GM21576 (cell line): Measurements from ENCODE around the gene C3orf38.
"Not testable (repeated sequence)": the region's sequence is repeated elsewhere in the genome, so short reads cannot be mapped to it uniquely, and the experiment has no call there.

ENCODE experiments used
- ATAC-seq: cut with Tn5 transposase; IDR thresholded peaks from one replicate; pipeline ENCODE4 v1.9.1; 2021; ENCODE audit warnings: mild to moderate bottlenecking, moderate library complexity; ENCODE audit not compliant: unreplicated experiment

The C3orf38 gene

DNA sequence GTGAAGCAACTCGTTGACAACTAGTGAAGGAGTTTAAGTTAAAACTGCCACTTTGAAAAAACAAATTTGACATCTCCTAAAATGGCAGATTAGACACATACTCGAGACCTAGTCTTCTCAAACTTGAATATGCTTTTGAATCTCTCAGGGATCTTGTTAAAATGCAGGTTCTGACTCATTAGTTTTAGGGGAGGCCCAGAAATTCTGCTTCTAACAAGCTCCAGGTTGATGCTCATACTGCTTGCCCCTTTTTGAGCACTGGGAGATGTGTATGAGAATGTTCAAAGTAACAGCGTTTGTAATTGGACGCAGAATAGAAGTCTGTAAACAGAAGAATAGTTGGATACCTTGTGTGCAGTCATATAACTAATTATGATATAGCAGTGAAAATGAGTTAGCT is 1.6 kb downstream of the C3orf38 start:
- no peak for ATAC-seq

DNA sequence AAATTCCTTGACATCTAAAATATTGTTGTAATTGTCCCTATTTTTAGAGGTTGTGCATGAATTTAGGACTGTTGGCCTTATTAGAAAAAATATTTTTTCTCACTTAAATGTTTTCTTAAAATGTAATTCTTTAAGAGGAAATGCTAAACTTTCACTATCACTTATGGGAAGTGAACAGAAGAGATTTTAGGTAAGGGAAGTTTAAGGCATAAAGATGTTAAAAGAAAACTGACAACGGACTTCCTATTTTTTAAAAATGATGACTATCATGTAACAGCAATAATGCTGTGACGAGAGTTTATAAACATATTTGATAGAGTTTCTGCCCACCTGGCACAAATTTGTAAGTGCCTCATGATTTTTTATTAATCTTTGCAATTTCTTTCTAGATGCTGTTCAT is 3.1 kb downstream of the C3orf38 start:
- ATAC-seq = no peak

DNA sequence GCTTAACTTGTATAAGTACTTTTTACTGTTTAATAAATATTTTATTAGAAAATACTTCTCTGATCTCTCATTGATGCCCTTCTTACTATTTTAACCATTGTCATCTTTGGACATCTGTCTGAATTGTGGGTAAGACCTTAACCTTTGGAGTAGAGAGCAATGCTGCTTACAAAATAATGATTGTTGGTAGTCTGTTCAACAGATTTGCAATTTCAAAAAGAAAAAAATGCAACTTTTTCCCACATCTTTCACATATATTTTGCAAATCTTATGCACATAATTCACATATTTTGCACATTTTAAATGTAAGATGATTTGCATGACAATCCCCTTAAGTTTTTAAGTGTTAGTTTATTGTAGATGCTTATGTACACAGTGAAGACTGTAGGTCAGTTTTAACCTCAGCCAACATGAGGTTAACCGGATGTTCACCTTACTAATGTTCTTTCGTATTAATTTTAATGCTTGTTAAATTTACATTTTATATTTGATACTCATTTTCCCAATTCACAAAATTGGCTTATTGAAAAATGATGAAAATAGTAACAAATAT is 16.7 kb downstream of the C3orf38 start:
- ATAC-seq = no peak

DNA sequence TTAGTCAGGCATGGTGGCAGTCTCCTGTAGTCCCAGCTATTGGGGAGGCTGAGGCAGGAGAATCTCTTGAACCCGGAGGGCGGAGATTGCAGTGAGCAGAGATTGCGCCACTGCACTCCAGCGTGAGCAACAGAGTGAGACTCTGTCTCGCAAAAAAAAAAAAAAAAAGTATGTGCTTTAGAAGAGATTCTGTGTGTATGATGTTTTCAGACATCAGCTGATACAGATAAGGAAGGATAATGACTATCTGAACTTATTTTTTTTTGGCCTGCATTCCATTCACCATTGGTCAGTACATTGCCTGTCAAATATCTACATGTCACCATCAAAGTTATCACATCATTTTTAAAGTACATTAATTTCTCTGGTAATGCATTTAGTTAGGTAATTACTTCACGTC is 17.4 kb downstream of the C3orf38 start:
- no peak for ATAC-seq

DNA sequence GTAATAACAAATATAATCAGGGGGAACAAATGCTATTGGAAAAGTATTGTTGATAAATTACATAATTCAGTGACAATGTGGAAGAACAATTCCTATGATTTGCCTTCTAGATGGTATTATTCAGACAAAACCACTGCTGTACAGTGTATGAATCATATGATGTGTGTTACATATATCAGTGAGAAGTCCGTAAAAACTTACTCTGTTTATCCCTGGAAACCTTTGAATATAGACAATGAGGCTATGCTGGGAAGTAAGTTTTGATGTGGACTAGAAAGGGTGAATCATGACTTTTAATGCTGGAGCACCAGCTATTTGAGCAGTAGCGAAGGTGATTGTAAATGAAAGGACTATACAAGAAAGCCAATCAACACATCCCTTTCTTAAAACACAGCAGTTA is 17.9 kb downstream of the C3orf38 start:
- ATAC-seq = no peak

DNA sequence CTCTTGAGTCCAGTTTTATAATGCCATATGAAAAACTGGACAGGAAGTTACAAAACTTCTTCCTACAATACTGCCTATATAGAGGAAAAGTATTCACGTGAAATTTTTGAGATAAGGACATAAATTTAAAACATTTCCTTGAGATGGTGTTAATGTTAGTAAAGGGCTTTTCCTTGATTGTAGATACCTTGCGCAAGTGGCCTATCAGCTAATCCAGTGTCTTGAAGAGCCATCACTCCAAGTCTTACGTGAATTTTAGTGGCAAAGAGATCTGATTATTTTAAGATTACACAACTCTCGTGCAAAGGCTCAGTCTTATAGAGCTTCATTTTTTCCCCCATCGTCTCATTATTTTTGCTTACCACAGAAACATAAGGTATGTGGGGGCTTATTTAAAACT is 18.4 kb downstream of the C3orf38 start:
- ATAC-seq = no peak

DNA sequence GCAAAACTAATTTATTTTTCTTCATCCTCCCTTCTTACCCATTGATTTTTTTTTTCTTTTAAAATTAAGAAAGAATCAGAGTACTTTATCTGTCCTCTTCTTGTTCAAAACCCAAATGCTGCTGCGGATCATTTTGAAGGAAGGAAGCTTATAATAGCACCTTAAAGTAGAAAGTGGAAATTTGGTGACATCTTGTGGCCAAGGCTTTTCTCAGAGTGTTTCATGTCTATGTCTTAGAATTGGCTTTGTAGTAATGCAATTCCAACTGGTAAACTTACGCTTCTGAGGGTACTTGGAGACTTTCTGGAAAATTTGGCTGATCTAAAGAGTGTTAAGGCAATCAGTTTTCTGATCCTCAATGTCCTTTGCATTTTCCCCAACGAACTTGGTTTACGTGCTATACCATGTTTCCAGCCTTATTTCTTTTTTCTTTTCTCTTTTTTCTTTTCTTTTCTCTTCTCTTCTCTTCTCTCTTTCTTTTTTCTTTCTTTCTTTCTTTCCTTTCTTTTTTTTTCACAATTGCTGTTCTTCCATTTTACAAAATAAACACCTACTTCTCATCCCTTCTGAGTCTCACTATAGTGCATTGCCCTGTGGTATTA is 30.7 kb downstream of the C3orf38 start:
- ATAC-seq = peak; percentile 95

DNA sequence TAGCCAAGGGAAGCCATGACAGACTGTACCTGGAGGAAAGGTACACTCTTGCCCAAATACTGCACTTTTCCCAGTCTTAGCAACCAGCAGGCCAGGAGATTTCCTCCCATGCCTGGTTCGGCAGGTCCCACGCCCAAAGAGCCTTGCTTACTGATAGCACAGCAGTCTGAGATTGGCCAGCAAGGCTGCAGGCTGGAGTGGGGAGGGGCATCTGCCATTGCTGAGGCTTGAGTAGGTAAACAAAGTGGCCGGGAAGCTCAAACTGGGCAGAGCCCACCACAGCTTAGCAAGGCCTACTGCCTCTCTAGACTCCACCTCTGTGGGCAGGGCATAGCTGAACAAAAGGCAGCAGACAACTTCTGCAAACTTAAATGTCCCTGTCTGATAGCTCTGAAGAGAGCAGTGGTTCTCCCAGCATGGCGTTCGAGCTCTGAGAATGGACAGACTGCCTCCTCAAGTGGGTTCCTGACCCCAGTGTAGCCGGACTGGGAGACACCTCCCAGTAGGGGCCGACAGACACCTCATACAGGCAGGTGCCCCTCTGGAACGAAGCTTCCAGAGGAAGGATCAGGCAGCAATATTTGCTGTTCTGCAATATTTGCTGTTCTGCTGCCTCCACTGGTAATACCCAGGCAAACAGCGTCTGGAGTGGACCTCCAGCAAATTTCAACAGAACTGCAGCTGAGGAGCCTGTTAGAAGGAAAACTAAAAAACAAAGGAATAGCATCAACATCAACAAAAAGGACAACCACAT is 32.6 kb downstream of the C3orf38 start:
- ATAC-seq = not testable (repeated sequence)

DNA sequence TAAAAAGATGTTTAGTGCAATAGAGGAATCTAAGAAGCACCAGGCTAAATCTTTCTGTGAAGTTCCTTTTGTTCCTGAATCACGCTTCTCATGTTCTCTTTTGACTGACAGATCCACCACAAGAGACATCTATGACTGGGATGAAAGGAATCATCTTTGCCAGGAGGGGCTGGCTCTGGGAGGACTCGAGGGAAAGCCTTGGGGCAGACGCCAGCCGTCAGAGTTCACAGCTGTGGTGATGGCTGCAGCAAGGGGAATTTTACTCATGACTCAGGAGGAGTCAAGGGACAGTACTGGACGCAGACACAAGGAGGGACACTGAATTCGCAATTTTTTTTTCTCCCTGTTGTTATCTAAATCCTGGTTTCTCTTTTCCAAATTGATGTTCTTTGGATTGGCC is 38.7 kb downstream of the C3orf38 start:
- no peak for ATAC-seq

DNA sequence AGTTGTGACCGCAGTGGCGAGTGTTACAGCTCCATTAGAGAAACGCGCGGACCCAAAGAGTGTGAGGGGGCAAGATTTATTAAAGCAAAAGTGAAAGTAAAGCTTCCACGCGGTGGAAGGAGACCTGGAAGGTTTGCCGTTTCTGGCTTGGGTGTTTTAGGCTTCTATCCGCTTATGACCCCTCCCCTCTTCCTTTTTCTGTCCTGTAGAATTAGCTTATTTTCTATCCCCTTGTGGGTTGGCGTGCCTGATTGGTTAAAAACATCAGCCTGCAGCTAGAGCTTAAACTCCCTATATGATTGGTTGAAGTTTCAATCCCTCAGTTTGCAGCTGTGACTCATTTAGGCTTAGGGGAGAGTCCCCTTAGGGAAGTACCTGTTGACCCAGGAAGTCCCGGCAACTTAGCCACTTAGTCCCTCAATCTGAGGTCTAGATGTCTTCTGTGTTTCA is 39.6 kb downstream of the C3orf38 start:
- ATAC-seq = peak; percentile 96

DNA sequence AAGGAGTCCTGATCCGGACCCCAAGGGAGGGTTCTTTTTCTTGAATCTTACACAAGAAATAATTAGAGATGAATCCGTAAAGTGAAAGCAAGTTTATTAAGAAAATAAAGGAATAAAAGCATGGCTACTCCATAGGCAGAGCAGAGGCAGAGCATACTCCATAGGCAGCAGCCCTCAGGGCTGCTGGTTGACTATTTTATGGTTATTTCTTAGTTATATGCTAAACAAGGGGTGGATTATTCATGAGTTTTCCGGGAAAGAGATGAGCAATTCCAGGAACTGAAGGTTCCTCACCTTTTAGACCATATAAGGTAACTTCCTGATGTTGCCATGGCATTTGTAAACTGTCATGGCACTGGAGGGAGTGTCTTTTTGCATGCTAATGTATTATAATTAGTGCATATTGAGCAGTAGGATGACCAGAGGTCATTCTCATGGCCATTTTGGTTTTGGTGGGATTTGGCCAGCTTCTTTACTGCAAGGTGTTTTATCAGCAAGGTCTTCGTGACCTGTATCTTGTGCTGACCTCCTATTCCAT is 42.2 kb downstream of the C3orf38 start:
- no peak for ATAC-seq

DNA sequence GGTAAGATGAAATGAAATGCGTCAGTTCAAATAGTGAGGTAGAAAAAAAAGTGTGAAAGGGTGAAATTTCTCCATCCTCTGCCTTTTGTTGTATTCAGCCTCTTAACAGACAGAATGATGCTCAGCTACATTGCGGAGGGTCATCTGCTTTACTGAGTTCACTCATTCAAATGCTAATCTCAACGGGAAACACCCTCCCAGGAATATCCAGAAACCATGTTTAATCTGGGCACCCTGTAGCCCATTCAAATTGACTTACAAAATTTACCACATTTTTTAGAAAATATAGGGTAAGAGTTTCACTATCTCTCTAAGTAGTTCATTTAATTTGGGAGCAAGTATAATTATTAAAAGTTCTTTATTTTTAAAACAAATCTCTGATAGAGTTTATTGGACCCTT is 42.9 kb downstream of the C3orf38 start:
- no peak for ATAC-seq

DNA sequence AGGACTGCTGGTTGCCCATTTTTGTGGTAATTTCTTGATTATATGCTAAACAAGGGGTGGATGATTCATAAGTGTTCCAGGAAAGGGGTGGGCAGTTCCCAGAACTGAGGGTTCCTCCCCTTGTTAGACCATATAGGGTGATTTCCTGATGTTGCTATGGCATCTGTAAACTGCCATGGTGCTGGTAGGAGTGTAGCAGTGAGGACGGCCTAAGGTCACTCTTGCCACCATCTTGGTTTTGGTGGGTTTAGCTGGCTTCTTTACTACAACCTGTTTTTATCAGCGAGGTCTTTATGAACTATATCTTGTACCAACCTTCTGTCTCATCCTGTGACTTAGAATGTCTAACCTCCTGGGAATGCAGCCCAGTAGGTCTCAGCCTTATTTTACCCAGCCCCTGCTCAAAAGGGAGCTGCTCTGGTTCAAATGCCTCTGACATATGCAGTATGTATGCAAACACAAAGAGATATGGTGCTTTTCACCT is 46.2 kb downstream of the C3orf38 start:
- ATAC-seq = no peak

DNA sequence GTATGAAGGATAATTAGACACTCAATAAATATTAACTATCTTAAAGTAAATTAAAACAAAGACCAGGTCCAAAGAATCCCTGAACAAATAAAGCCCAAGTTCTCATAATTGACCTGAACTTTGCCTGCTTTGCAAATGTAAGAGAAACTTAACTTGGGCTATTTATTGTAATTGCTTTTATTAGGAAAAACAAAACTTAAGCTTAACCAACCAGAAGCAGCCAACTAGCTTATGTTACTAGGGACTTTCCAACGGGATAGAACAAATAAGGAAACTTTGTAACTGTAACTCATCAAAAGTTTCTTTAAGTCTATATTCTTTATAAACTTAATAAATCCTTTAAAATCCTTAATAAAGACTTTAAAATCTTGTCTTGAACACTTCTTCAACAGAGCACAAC is 48.4 kb downstream of the C3orf38 start:
- no peak for ATAC-seq

DNA sequence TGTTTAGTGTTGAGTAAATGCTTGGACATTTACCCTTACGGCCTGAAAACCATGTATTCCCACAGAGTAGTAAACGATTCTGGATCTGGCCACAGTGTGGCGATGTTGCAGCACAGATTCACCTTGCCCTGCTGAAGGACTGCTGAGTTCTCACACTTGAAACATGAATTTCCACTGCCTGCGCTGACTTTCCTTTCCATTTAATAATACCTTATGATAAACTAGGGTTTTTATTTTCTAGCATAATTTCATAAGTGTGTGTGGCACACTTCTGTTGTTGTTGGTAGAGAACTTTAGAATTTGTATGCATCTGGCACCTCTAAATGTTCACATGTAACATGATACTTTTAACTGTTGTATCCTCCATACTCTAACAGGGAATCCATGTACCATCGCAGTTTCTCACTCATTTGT is 53.9 kb downstream of the C3orf38 start:
- peak; percentile 97 for ATAC-seq
